Sigmoid colon (tissue), 4 donors: ENCODE data around the gene ESPNL.

Experiments used
- POLR2A ChIP-seq, 2 donors: fragments of 450-650 bp; IDR thresholded peaks; one replicate each; pipeline ENCODE4 v1.6.1; 2016; ENCODE audit warnings: antibody characterized with exemption in 2 of 2, mild to moderate bottlenecking in 2 of 2, moderate library complexity in 2 of 2
- POLR2AphosphoS5 ChIP-seq, 4 donors: sonication (generic); formaldehyde crosslinking; IDR thresholded peaks; one replicate each; pipeline ENCODE4 v1.6.1; 2017; ENCODE audit warnings: antibody characterized with exemption in 4 of 4
- TF ChIP-seq, protein P1 (sequence below), 4 experiments: fragments of 450-650 bp in 3 of 4; fragments of 200-600 bp in 1 of 4; IDR thresholded peaks; one replicate each; pipeline ENCODE4 v1.5.1; 2016 to 2019; ENCODE audit warnings: antibody characterized with exemption in 4 of 4, mild to moderate bottlenecking in 3 of 4, moderate library complexity in 2 of 4

GRCh38 chr2:238157506-238158017, 57.4 kb downstream of the ESPNL start:
- TF ChIP-seq, protein P1, sequence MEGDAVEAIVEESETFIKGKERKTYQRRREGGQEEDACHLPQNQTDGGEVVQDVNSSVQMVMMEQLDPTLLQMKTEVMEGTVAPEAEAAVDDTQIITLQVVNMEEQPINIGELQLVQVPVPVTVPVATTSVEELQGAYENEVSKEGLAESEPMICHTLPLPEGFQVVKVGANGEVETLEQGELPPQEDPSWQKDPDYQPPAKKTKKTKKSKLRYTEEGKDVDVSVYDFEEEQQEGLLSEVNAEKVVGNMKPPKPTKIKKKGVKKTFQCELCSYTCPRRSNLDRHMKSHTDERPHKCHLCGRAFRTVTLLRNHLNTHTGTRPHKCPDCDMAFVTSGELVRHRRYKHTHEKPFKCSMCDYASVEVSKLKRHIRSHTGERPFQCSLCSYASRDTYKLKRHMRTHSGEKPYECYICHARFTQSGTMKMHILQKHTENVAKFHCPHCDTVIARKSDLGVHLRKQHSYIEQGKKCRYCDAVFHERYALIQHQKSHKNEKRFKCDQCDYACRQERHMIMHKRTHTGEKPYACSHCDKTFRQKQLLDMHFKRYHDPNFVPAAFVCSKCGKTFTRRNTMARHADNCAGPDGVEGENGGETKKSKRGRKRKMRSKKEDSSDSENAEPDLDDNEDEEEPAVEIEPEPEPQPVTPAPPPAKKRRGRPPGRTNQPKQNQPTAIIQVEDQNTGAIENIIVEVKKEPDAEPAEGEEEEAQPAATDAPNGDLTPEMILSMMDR (IDR thresholded peaks at IDR 0.05): no peak
- no peak for TF ChIP-seq POLR2A (IDR thresholded peaks at IDR 0.05)
- no peak for TF ChIP-seq POLR2AphosphoS5 (IDR thresholded peaks at IDR 0.05)
